Stomach (tissue), 9 donors: Measurements from ENCODE around the gene RAB3B. TPM values are rescaled to one million over a fixed set of nuclear protein-coding genes. Genes with fewer than 3 reads are reported as not detected.

Source experiments
- DNase-seq, 2 donors: peaks; one replicate each; pipeline versions ENCODE4 v3.0.0 to v3.0.0-alpha.2; 2013 to 2019
- H3K27ac ChIP-seq, 5 donors: fragments of 200-600 bp in 4 of 5; sonication (generic) in 4 of 5; one replicate each; pipeline ENCODE4 v1.5.1; 2013 to 2019; ENCODE audit warnings: mild to moderate bottlenecking in 1 of 5, moderate library complexity in 1 of 5
- H3K27me3 ChIP-seq, 3 donors: fragments of 200-600 bp; sonication (generic); one replicate each; pipeline ENCODE4 v1.5.1; 2017 to 2019; ENCODE audit warnings: mixed run types in 1 of 3
- H3K36me3 ChIP-seq, 4 donors: fragments of 200-600 bp; sonication (generic); 1 replicate in 3 of 4; 2 replicates in 1 of 4; pipeline ENCODE4 v1.5.1; 2016 to 2019
- H3K4me1 ChIP-seq, 4 donors: fragments of 200-600 bp; sonication (generic); one replicate each; pipeline ENCODE4 v1.5.1; 2016 to 2019
- H3K4me3 ChIP-seq, 4 donors: fragments of 200-600 bp; sonication (generic) in 3 of 4; one replicate each; pipeline ENCODE4 v1.5.1; 2016 to 2019; ENCODE audit warnings: mild to moderate bottlenecking in 1 of 4
- H3K9me3 ChIP-seq, 4 donors: fragments of 200-600 bp; sonication (generic); one replicate each; pipeline ENCODE4 v1.5.1; 2016 to 2019
- CTCF ChIP-seq, 7 experiments: fragments of 450-650 bp in 4 of 7; fragments of 200-600 bp in 3 of 7; sonication (generic) in 3 of 7; IDR thresholded peaks; one replicate each; pipeline ENCODE4 v1.5.1; 2016 to 2019; ENCODE audit warnings: antibody characterized with exemption in 7 of 7, control low read depth in 2 of 7, mild to moderate bottlenecking in 1 of 7
- EP300 ChIP-seq: sonication (generic); formaldehyde crosslinking; IDR thresholded peaks from one replicate; pipeline ENCODE4 v1.6.1; 2017; ENCODE audit warnings: antibody characterized with exemption
- POLR2A ChIP-seq, 4 donors: fragments of 450-650 bp; IDR thresholded peaks; one replicate each; pipeline ENCODE4 v1.6.1; 2016; ENCODE audit warnings: antibody characterized with exemption in 4 of 4, control low read depth in 2 of 4, mild to moderate bottlenecking in 1 of 4, moderate library complexity in 1 of 4
- POLR2AphosphoS5 ChIP-seq, 3 donors: sonication (generic); formaldehyde crosslinking; IDR thresholded peaks; one replicate each; pipeline ENCODE4 v1.6.1; 2016; ENCODE audit warnings: antibody characterized with exemption in 3 of 3
- WGBS, 5 donors: extraction: QIAGEN DNeasy Blood & Tissue Kit in 3 of 5; methylation state at CpG; one replicate each; pipeline versions ENCODE4 v1.1.5 to v1.1.7; 2013 to 2018; 5-methylcytosine and 5-hydroxymethylcytosine counted together
- intact Hi-C: fragments of 100-400 bp; cut with DNase I; formaldehyde crosslinking; loops from one replicate; pipeline ENCODE4 v1.15.1; 2023; ENCODE audit warnings: low total_unique reads
- polyA plus RNA-seq, 3 donors: library from polyadenylated mRNA; stranded (reverse); fragments of 200-250 nt; gene quantifications; one replicate each; pipeline ENCODE4 v1.2.3, GENCODE V29; 2013
- total RNA-seq, 5 donors: library from RNA; depleted of rRNA; stranded (reverse); fragments of >200 nt; gene quantifications; one replicate each; pipeline versions ENCODE4 v1.1.0 to v1.2.3, GENCODE V29; 2014 to 2016
- donor health status: healthy with polysubstance abuse.
- donor health status: Bipolar disorder and iron deficiency.
- donor health status: healthy.

The RAB3B gene
- total and polyA plus RNA-seq, 8 donors = under 0.01 to 2.2 (median 0.14) TPM; not detected in 1

GRCh38 chr1:51986718-51987117 lies 3.8 kb downstream of the RAB3B start:
- Histone ChIP-seq H3K27me3 (peaks cover 4 to 28% (median 25%) of the 10 kb centered on the region in 3 donors), H3K36me3 (no peaks in the 10 kb centered on the region), H3K4me1 (peaks cover 0 to 15% (median 11%) of the 10 kb centered on the region in 4 donors), H3K4me3 (no peak overlapping the region), H3K9me3 (no peaks in the 10 kb centered on the region), H3K27ac (no peak overlapping the region)
- WGBS, 5 donors = 78 to 87% (median 85%) methylated on average over 4 of the region's 4 CpGs
- TF ChIP-seq EP300 (no peak), POLR2A (IDR thresholded peaks at IDR 0.05) (no peak), CTCF (IDR thresholded peaks at IDR 0.05) (no peak), POLR2AphosphoS5 (IDR thresholded peaks at IDR 0.05) (no peak)
- no peak for DNase-seq
- intact Hi-C loops = no loop called here

GRCh38 chr1:51982161-51982560 lies 8.3 kb downstream of the RAB3B start:
- no peak for TF ChIP-seq POLR2AphosphoS5 (IDR thresholded peaks at IDR 0.05)
- no peak for TF ChIP-seq EP300
- no peak for TF ChIP-seq POLR2A (IDR thresholded peaks at IDR 0.05)
- no peak for TF ChIP-seq CTCF (IDR thresholded peaks at IDR 0.05)
- 83 to 95% (median 92%) methylated on average over 3 of the region's 3 CpGs for WGBS, 5 donors
- no peak for DNase-seq
- H3K27ac ChIP-seq = no peak overlapping the region
- no peaks in the 10 kb centered on the region for H3K36me3 ChIP-seq
- no peaks in the 10 kb centered on the region for H3K27me3 ChIP-seq
- H3K4me1 ChIP-seq = peaks cover 0 to 6% (median 0%) of the 10 kb centered on the region in 4 donors
- H3K4me3 ChIP-seq = no peak overlapping the region
- intact Hi-C loops = no loop called here
- no peaks in the 10 kb centered on the region for H3K9me3 ChIP-seq

GRCh38 chr1:51981555-51981954 lies 8.9 kb downstream of the RAB3B start:
- Histone ChIP-seq H3K36me3 (no peaks in the 10 kb centered on the region), H3K4me1 (peaks cover 0 to 6% (median 0%) of the 10 kb centered on the region in 4 donors), H3K27me3 (no peaks in the 10 kb centered on the region), H3K9me3 (no peaks in the 10 kb centered on the region), H3K4me3 (no peak overlapping the region), H3K27ac (no peak overlapping the region)
- WGBS, 5 donors = 93 to 96% (median 94%) methylated on average over 1 of the region's 1 CpG
- TF ChIP-seq CTCF (IDR thresholded peaks at IDR 0.05) = no peak
- TF ChIP-seq POLR2AphosphoS5 (IDR thresholded peaks at IDR 0.05) = no peak
- TF ChIP-seq POLR2A (IDR thresholded peaks at IDR 0.05) = no peak
- TF ChIP-seq EP300 = no peak
- intact Hi-C loops = no loop called here
- no peak for DNase-seq

GRCh38 chr1:51978099-51978498 lies 12.4 kb downstream of the RAB3B start:
- H3K4me3 ChIP-seq = no peak overlapping the region
- no peaks in the 10 kb centered on the region for H3K9me3 ChIP-seq
- H3K36me3 ChIP-seq = no peaks in the 10 kb centered on the region
- H3K27ac ChIP-seq = no peak overlapping the region
- TF ChIP-seq EP300 (no peak), CTCF (IDR thresholded peaks at IDR 0.05) (no peak), POLR2AphosphoS5 (IDR thresholded peaks at IDR 0.05) (no peak), POLR2A (IDR thresholded peaks at IDR 0.05) (no peak)
- DNase-seq = no peak
- intact Hi-C loops = no loop called here
- no peaks in the 10 kb centered on the region for H3K27me3 ChIP-seq
- peaks cover 0 to 6% (median 0%) of the 10 kb centered on the region in 4 donors for H3K4me1 ChIP-seq
